ENCODE data around the gene OSBPL10.

GRCh38 chr3:31789429-31789828 lies 191.6 kb downstream of the OSBPL10 start:
- TF ChIP-seq, protein P1, sequence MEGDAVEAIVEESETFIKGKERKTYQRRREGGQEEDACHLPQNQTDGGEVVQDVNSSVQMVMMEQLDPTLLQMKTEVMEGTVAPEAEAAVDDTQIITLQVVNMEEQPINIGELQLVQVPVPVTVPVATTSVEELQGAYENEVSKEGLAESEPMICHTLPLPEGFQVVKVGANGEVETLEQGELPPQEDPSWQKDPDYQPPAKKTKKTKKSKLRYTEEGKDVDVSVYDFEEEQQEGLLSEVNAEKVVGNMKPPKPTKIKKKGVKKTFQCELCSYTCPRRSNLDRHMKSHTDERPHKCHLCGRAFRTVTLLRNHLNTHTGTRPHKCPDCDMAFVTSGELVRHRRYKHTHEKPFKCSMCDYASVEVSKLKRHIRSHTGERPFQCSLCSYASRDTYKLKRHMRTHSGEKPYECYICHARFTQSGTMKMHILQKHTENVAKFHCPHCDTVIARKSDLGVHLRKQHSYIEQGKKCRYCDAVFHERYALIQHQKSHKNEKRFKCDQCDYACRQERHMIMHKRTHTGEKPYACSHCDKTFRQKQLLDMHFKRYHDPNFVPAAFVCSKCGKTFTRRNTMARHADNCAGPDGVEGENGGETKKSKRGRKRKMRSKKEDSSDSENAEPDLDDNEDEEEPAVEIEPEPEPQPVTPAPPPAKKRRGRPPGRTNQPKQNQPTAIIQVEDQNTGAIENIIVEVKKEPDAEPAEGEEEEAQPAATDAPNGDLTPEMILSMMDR (IDR thresholded peaks at IDR 0.05; ENCODE audit: low read length), result no peak
- no peak for TF ChIP-seq EZH2 (IDR thresholded peaks at IDR 0.05; ENCODE audit: borderline replicate concordance, low read length)

Measured in OCI-LY1 (cell line).